Measurements from ENCODE around the gene CXCL3.
A peak's percentile ranks its signal among the peaks of the same experiment; 100 is the strongest.

The CXCL3 gene

DNA sequence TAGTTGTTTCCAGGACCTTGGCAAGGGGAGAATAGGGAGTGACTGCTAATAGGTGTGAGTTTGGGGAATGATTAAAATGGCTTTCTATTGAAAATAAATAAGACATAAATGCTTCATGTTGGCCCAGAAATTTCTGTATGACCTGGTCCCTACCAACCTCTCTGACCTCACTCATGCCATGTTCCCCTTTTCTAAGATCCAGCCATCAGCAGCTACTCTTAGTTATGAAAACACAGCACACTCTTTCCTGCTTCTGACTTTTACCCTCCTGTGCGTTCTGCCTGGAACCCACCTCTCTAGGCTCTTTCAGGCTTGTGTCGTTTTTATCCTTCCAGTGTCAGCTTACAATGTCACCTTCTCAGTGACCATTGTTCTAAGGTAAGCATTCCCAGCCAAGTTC lies 25.2 kb downstream of the CXCL3 start:
- no peak for DNase-seq (ENCODE audit: low read depth)

DNA sequence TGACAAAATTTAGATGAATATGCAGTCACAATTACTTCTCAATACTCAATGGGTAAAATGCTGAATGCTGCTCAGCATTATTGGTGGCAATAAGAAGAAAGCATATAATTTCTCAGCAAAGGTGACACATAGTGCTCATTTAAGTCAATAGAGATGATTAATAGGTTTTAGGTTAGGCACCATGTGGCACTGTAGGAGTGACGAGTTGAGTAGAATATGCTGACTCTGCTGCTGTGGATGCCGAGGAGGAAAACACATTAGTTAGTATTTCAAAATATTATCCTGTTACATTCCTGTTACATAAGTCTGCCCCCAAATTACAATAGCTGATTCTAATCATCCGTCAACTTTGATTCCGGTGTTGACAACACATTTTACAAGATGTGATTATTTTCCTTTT lies 26.4 kb downstream of the CXCL3 start:
- DNase-seq (ENCODE audit: low read depth), result no peak

DNA sequence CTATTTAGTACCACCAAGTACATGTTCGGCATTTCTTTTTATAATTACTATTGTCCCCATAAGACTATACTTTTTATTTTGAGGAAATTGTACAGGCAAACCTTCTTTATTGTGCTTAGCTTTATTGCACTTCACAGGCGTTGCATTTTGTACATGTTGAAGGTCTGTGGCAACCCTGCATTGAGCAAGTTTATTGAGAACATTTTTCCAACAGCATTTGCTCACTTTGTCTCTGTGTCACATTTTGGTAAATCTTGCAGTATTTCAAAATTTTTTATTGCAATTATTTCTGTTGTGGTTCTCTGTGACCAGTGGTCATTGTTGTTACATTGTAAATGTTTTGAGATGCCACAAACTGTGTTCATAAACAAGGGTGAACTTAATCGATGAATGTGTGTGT lies 29.2 kb downstream of the CXCL3 start:
- peak; percentile 38 for DNase-seq (ENCODE audit: low read depth)

DNA sequence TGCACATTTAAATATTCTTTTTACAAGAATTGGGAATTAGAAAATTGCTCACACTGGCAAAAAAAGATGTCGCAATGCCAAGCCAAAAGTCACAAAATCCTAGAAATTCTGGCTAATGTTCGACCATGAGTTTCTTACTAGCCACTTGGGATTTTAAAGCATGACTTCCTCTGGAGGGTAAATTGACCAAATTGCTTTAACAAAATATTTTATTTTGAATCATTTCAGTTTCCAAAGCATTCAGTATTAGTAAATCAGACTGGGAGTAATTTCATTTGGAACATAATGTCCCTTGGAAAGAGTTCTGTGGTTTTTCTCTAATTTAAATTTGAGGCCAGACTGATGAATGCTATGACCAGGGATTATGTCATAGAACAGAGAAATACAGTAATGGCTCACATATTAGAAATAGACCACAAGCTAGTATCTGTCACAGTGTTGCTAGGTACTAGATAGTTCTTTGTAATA lies 32.4 kb downstream of the CXCL3 start:
- peak; percentile 76 for DNase-seq (ENCODE audit: low read depth)

DNA sequence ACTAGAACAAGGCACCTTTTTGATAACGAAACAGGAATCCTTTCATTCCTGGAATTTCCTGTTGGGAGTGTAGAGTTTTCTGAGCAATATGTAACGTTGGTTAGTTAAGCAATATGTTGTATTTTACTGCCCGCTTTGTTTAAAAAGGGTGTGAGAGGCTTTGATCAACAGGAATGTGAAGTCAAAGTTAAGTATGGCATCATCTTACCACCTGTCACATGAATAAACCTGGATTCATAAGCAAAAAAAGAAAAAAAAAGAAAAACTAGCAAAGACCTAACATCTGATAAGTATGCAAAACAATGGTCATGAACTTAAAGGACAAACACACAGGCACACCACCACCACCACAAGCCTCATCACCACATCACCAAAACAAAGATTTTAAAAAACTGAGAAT lies 33.0 kb downstream of the CXCL3 start:
- peak; percentile 63 for DNase-seq (ENCODE audit: low read depth)

DNA sequence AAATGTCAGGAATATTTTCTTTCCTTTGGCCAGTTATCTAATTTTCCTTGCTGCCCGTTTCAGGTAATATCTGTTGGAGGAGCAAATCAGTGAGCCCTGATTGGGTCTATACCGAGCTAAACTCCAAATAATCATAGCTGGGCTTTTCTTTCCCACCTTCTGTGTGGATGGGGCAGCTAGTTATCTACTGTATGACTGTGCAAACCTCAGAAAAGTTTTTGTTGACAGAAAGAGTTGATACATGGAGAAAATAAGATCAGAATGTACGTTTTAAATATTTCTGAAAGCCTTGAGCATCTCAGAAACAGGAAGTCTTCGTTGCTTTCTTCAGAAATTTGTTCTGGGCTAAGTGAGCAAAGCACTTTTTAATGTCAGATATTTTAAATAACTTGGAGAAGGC lies 33.8 kb downstream of the CXCL3 start:
- peak; percentile 63 for DNase-seq (ENCODE audit: low read depth)

DNA sequence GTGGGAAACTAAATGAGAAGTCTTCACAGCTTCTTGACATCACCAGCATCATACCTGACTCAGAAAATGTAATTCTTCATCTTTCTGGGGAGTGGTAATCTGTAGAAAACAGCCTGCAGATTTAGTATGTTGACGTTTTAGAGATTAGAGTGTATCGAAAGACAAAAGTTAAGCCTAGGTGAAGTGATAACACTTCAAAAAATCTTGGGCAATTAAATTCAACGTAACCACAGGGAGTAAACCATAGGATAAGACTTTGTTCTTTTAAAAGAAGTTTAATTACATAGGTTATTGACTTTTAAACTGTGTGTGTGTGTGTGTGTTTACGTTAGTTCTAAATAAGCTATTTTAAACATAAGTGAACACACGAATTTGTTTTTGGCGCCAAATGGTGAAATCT lies 38.2 kb downstream of the CXCL3 start:
- peak; percentile 51 for DNase-seq (ENCODE audit: low read depth)

DNA sequence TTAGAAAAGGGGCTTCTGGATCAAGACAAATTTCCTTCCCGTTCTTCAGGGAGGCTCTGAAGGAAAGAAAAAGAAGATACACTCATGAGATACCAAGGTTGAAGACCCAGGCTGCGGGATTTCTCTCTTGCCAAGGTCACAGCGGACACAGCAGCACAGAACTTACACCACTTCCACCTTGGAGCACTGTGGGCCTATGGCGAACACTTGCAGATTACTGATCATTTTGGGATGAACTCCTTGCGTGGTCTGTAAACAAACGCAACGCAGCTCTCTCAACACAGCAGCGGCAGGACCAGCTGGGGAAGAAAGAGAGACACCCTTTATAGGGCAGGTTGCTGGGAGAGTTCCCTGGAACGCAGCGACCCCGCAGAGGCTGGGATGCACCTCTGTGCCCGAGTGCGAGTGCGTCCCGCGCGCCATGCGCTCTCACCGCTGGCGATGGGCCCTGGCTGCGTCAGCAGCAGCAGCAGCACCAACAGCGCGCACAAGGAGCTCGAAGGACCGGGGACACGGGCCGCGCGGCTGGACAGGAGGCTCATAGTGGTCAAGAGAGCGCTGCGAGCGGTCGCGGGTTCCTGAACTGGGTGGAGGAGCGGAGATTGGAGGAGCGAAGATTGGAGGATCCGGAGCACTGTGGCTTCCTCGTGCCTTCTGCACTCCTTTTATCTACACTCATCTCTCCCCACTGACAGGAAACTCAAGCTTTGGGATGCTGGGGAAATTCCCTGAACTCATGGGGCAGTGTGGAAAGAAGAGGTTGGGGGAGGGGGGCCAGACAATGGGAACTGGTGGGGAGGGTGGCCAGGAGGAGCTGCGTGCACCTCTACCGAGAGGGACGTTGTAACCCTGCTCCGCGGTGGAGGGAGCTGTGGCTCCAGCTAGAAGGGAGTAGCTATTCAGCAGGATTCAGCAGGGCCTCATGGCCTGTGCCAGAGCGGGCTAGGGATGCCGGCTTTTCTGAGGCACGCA lies 40.2 kb downstream of the CXCL3 start, which contains the start of gene CXCL5:
CXCL5 (minus strand) TSS at position 638 of the 972 bp plus-strand sequence; CDS start at position 542, 96 bp downstream.
- DNase-seq (ENCODE audit: low read depth), result peak; percentile 78

DNA sequence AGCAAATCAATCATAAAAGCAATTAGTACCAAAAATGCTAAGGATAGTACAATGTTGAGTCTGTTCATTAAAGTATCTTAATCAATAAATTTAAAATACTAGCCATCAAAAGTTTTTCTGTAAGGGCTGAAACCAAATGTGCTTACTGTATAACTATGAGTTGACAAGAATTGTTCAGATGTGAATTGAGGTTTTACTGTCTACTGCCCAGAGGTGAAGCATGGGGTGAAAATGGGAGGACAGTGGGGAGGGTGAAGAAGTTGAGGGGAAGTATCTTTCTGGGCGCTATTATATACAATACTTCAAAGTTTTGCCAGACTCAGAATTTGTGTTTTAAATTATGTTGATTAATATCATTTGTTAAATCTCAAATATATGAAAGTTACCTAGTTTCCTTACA lies 46.4 kb downstream of the CXCL3 start:
- no peak for DNase-seq (ENCODE audit: low read depth)

DNA sequence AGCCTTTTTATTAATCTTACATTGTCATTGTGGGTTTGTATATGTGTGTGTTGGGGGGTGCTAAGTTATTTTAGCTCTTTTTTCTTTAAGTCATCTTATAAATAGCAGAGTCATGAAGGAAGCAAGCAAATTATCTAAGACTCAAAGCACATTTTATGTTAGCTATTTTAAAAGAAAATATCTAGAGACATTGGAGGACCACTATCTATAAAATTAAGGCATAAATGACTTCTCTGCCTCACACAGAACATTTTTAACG lies 46.8 kb downstream of the CXCL3 start:
- no peak for DNase-seq (ENCODE audit: low read depth)

DNA sequence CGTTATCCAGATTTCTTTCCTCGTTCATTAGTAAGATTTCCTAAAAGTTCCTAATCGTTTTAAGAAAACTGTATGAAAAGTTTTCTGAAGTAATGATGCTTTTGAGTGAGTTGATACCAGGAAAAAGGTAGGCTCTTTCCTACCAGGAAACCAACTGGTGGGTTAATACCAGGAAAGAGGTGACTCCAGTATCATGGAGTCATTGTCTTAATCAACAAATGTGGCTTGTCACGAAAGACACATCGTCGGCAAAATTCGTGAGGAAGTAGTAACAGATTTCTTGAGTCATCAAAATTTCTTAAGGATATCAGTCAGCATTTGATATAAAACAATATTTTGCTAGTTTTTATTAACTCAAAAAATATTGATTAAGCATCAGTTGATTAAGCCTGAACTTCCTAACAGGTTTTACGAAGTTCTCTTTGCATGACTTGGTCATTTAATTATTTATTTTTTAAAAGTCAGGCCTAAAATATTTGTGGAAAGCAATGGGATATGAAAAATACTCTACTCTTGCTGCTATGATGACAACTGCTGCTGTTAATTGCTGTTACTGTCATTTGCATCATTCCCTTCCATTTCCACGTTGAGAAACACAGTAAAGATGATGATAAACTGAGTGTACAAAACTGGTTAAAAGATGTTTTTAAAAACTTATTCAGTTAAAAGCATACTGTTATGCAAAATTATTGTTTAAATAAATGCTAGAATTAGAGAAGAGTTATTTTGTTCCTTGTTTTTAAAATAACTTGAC lies 47.3 kb downstream of the CXCL3 start:
- DNase-seq (ENCODE audit: low read depth), result no peak

DNA sequence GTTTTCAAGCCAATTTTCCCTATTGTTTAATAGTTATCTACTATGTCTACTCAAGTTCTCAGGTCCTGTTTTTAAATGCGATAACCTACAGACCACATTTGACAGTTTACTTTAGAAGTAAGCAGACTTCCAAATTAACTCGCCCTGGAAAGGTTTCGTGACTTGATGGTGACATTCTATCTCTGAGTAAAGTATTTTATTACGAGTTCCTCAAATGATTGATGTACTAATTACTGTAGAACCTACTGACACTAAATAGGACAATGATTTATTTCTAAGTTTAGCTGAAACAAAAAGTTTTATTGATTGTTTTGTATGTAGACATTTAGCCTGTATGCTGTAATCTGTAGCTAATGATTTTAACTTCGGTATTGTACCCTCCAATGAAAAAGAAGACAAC lies 48.6 kb downstream of the CXCL3 start:
- DNase-seq (ENCODE audit: low read depth), result no peak

DNA sequence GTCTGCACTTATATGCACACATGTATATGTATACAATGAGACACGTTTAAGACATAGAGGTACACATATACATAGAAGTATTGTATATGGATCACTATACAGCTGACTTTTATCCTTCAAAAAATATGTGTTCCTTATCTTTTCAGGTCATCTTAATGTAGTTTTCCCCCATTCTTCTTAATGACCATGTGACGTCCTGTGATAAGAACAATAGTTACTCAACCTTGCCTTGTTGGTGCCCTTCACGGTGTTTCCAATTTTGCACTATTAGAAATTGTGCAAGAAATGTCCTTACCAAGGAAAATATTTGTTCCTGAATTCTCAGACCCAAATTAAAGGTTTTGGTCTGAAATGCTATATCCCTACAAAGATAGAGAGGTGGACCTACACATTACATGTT lies 49.5 kb downstream of the CXCL3 start:
- no peak for DNase-seq (ENCODE audit: low read depth)

DNA sequence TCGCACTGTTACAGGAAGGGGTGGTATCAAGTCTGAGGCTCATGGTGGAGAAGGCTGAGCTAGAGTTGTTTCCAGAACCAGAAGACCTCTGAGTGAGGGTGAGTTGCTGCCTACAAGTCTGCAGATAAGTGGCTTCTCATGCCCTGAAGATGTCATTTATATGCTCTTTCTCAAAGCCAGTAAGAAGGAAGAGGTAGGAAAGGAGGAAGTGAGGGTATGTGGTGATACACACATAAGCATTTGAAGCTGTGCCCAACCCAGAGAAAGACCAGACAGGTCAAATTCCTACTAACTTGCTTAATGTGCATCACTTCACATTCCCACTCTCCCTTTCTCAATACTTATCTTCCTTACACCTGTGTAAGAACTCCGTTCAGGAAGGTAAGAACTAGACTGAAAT lies 50.4 kb downstream of the CXCL3 start, which contains the start of gene PPBP:
PPBP (minus strand) TSS at position 130 of the 400 bp plus-strand sequence; CDS start at position 43, 87 bp downstream.
- no peak for DNase-seq (ENCODE audit: low read depth)
